NCI-H82 treated with DMSO at 0.1 percent for 48 hours (cell line): Measurements from ENCODE around the gene CCDC124.

Source experiments
- DNase-seq: peaks from one replicate; lab custom pipeline; 2025; ENCODE audit not compliant: unreplicated experiment; lab: John Stamatoyannopoulos, UW

Gene CCDC124

GRCh38 chr19:17951990-17952976, 19.5 kb downstream of the CCDC124 start:
- no peak for DNase-seq

GRCh38 chr19:17953316-17953801, 20.5 kb downstream of the CCDC124 start:
- no peak for DNase-seq

- peak; percentile 83 for DNase-seq
Observed at GRCh38 chr19:17953869-17954268, 21.1 kb downstream of the CCDC124 start.

- no peak for DNase-seq
Observed at GRCh38 chr19:17954401-17954800, 21.6 kb downstream of the CCDC124 start.

- DNase-seq: no peak
Observed at GRCh38 chr19:17957149-17957849, 24.5 kb downstream of the CCDC124 start.

GRCh38 chr19:17957885-17958284, 25.1 kb downstream of the CCDC124 start:
- no peak for DNase-seq

GRCh38 chr19:17963936-17964691, 31.3 kb downstream of the CCDC124 start:
- no peak for DNase-seq

GRCh38 chr19:17965370-17966128, 32.7 kb downstream of the CCDC124 start:
- no peak for DNase-seq

GRCh38 chr19:17966129-17966483, 33.3 kb downstream of the CCDC124 start:
- DNase-seq: no peak

- DNase-seq: peak; percentile 44
Observed at GRCh38 chr19:17966550-17967256, 33.9 kb downstream of the CCDC124 start, which contains the start of gene KCNN1. TSS of gene KCNN1 (plus strand) at chr19:17967107. CDS start at chr19:17973889, 6,782 bp downstream.

- no peak for DNase-seq
Observed at GRCh38 chr19:17967257-17968051, 34.6 kb downstream of the CCDC124 start.

GRCh38 chr19:17968362-17968761, 35.5 kb downstream of the CCDC124 start:
- DNase-seq: no peak

GRCh38 chr19:17969096-17969792, 36.4 kb downstream of the CCDC124 start:
- DNase-seq: no peak

- no peak for DNase-seq
Observed at GRCh38 chr19:17972230-17972629, 39.4 kb downstream of the CCDC124 start.

GRCh38 chr19:17973759-17974158, 40.9 kb downstream of the CCDC124 start:
- no peak for DNase-seq

- no peak for DNase-seq
Observed at GRCh38 chr19:17974551-17974950, 41.7 kb downstream of the CCDC124 start.

GRCh38 chr19:17975032-17975431, 42.2 kb downstream of the CCDC124 start:
- DNase-seq: no peak

- DNase-seq: no peak
Observed at GRCh38 chr19:17977021-17977420, 44.2 kb downstream of the CCDC124 start.
